Glomerular visceral epithelial cell (primary cell): ENCODE measurements around the gene OTUD1.
A peak's percentile ranks its signal among the peaks of the same experiment; 100 is the strongest.

Experiments used
- DNase-seq: peaks from one replicate; pipeline ENCODE4 v3.0.0-alpha.2; 2016; ENCODE audit errors: extremely low spot score

The OTUD1 gene

DNA sequence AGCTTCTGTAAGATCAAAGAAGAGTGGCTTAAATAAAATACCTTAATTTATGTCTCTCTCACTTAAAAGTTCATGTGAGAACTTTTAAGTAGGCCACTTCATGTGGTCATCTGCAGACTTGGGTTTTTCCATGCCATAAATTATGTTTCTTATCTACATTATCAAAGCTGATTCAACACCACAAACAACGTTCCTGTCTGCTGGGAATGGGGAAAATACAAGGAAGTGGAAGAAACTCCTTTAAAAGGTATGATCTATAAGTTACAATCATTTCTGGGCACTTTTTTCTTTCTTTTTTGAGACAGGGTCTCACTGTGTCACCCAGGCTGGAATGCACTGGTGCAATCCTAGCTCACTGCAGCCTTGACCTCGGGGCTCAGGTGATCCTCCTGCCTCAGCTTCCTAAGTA is 16.9 kb upstream of the OTUD1 start:
- no peak for DNase-seq

DNA sequence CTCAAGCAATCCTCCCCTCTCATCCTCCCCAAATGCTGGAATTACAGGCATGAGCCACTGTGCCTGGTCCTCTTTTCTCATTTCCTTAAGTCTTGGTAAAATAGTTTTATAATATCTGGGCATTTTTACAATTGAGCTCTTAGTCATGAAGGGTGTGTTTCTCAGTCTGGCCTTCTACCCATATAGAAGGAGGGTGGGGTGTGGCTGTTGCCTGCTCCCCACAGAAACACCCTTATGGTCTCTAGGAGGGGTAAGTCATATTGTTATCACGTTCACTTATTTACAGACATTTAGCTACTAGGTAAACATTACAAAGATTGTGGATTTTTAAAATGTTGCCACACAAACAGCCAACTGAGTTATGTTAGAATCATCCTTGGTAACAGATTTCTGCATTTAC is 6.7 kb upstream of the OTUD1 start:
- DNase-seq: no peak

DNA sequence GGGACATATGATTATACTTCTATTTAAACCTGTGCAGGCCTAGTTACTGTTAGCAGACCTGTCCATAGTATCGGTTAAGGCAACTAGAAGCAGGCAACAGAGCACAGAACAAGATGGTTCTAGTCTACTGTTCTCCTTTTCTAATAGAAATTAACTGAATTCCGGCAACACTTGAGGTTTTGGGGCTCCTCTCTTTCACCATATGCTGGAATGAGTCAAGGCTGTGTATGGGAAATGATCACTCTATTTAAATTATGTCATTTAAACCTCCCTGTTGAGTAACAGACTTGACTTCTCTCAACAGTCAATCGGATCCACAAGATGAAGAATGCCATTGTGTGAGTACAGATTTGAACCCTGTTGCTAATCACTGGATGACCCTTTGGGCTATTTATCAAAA is 6.2 kb upstream of the OTUD1 start:
- no peak for DNase-seq

DNA sequence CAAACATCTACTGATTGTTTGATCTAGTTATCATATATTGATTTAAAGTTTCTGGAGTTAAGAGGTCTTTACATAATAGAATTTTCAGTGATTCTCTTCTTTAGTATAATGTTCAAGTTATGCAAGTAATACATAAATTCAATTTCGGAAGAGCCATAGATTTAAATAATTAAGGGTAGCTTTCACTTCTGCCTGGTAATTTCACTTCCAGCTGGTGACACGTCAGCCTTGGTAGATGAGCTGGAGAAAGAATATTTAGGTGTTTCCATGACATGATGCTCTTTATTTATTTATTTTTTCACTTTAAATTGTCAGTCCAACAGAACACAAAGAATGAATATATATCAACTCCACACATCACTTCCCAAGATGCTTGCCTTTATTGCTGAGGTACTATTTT is 5.2 kb upstream of the OTUD1 start:
- DNase-seq: no peak

DNA sequence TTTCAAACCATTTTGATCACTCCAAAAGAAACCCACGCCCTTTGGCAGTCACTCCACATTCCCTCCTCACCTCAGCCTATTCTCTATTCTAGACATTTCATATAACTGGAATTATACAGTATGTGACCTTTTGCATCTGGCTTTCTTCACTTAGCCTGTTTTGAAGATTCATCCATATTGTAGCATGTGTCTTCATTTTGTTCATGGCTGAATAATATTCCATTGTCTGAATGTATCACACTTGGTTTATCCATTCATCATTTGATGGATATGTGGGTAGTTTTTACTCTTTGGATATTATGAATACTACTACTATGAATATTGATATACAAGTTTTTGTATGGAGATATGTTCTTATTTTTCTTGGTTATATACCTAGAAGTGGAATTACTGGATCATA is 3.5 kb upstream of the OTUD1 start:
- DNase-seq: no peak

DNA sequence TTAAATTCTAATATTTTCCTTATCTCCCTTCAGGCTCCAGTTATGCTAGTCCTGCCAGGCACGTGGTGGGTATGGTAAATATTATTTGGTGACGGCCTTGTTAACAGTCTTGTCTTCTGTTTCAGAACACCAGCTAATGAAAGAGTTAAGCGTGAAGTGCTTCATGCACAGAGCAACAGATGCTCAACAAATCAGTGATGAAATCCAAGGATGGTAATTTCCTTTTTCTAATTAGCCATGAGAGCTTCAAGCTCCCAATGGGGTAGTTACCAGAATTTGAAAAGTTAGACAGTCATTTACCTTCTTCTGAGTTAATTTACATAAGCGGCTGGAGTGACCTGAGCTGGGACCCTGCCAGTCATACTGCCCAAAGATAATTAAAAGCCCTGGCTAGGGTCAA is 1.9 kb upstream of the OTUD1 start:
- no peak for DNase-seq

DNA sequence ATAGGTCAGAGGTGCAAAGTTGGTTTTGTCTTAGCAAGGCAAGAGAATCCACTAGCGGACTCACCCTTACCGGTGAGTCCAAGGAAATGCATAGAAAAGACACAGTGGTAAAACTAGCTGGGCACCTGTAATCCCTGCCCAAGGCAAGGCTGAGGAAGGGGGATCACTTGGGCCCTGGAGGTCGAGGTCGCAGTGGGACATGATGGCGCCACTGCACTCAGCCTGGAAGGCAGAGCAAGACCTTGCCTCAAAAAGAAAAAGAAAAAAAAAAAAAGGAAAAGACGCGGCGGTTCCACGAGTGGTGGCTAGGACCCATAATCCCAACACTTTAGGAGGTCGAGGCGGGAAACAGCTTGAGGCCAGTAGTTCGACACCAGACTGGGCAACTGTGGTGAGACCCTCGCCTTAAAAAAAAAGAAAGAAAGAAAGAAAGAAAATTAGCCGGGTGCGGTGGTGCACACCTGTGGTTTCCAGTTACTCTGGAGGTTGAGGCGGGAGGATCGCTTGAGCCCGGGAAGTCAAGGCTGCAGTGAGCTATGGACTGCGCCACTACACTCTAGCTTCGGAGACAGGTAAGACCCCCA is 820 bp upstream of the OTUD1 start:
- DNase-seq: no peak

DNA sequence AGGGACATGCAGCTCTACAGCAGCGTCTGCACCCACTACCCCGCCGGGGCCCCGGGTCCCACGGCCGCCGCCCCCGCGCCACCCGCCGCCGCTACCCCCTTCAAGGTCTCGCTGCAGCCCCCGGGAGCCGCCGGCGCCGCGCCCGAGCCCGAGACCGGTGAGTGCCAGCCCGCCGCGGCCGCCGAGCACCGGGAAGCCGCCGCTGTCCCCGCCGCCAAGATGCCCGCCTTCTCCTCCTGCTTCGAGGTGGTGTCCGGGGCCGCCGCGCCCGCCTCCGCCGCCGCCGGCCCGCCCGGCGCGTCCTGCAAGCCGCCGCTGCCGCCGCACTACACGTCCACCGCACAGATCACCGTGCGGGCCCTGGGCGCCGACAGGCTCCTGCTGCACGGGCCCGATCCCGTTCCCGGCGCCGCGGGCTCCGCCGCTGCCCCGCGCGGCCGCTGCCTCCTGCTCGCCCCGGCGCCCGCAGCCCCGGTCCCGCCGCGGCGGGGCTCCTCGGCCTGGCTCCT is 631 bp downstream of the OTUD1 start:
- DNase-seq: peak; percentile 23

DNA sequence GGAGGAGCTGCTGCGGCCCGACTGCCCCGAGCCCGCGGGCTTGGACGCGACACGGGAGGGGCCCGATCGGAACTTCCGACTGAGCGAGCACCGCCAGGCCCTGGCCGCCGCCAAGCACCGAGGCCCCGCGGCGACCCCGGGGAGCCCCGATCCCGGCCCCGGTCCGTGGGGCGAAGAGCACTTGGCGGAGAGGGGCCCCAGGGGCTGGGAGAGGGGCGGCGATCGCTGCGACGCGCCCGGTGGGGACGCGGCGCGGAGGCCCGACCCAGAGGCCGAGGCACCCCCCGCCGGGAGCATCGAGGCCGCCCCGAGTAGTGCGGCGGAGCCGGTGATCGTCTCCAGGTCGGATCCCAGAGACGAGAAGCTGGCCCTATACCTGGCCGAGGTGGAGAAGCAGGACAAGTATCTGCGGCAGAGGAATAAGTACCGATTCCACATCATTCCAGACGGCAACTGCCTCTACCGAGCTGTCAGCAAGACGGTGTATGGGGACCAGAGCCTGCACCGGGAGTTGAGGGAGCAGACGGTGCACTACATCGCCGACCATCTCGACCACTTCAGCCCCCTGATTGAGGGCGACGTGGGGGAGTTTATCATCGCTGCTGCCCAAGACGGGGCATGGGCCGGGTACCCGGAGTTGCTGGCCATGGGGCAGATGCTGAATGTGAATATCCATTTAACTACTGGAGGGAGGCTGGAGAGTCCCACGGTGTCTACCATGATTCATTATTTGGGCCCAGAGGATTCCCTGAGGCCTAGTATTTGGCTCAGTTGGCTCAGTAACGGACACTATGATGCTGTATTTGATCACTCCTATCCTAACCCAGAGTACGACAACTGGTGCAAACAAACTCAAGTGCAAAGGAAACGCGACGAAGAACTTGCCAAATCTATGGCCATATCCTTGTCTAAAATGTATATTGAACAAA is 1.4 kb downstream of the OTUD1 start:
- DNase-seq: peak; percentile 22

DNA sequence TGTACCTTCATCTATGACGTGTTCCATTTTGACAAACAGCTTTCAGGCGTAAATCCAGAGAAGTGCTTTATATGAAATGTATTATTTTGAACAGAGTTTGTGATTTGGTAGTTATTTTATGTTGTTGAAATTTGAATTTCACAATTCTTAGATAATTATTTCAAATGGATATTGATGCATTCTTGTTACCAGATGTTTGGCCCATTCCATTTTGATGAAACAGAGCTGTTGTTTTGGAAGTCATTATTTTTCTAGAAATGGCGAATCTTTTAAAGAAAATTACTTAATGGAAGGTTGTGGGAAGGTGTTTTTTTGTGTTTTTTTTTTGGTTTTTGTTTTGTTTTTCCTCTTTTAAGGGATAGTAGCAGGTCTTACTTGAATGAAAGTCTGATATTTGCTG is 2.4 kb downstream of the OTUD1 start:
- no peak for DNase-seq

DNA sequence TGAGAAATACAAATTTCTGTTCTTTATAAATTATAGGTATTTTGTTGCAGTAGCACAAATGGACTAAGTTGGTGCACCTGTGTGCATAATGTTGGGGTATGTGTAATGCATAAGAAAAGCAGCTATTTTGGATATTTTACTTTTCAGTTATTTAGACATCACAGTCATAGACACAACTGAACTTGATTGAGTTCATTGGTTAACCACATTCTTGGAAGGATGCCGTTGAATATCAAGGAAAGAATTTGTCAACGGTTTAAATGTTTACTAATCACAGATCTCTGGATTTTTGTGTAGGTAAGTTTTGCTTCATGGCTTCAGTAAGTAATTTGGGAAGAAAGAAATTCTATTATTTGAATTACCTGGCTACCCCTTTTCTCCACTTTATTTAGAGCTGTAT is 4.1 kb downstream of the OTUD1 start:
- peak; percentile 23 for DNase-seq

DNA sequence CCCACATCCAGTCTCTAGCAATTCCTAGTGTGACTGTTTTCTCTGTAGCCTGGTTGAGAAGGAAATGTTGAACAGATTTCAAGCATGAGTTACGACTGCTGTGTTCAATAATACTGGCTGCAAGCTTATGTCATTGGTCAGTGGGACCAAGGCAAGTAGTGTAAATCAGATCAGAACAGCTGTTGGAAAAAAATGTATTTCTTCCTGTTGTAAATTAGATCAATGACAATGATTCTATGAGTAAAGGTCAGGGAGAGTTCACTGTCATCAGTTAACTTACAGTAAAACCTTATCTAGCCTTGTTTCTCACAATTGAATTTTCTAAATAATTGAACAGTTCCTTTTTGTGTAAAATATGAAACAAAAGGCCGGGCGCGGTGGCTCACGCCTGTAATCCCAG is 6.7 kb downstream of the OTUD1 start:
- DNase-seq: no peak

DNA sequence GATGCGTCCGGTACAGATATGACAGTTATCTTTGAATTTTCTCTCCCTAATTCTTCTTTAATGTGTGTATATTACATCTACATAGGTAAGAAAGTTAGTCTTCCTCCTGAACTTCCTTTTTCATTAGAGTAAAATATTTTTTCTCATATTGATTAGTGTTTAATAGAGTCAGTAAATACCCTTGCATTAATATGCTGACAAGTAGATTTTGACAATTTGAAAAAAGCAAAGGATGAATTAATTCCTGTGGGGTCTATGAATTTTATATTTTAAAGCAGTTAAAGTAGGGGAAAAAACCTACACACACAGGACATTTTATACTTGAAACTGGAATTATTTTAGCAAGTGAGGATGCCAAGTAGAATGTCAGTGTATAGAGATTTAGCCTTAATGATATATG is 9.4 kb downstream of the OTUD1 start:
- DNase-seq: no peak

DNA sequence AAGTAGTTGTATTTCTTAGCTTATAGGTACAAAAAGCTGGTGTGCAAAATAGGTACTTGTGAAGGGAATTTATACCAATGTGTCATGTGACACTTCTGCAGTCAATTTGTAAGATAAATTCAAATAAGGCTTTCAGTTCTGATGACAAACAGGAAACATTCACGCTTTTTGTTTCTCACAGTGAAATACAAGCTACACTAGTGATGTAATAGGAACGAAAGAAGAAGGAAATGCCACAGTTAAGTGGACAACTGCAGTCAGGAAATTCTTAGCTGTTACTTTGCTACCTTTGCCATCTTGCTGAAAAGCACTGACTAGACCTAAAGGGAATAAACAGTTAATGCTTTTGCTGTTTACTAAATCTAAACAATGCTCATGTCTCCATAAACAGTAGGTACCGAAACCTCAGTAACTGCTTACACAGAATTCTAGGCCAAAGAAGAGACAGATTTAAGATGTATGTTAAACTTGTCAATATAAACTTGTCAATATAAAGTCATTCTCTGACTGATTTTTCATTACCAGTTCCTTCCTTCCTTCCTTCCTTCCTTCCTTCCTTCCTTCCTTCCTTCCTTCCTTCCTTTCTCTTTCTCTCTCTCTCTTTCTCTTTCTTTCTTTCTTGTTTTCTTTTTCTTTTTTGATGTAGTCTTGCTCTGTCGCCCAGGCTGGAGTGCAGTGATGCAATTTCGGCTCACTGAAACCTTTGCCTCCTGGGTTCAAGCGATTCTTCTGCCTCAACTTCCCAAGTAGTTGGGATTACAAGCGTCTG is 10.1 kb downstream of the OTUD1 start:
- no peak for DNase-seq

DNA sequence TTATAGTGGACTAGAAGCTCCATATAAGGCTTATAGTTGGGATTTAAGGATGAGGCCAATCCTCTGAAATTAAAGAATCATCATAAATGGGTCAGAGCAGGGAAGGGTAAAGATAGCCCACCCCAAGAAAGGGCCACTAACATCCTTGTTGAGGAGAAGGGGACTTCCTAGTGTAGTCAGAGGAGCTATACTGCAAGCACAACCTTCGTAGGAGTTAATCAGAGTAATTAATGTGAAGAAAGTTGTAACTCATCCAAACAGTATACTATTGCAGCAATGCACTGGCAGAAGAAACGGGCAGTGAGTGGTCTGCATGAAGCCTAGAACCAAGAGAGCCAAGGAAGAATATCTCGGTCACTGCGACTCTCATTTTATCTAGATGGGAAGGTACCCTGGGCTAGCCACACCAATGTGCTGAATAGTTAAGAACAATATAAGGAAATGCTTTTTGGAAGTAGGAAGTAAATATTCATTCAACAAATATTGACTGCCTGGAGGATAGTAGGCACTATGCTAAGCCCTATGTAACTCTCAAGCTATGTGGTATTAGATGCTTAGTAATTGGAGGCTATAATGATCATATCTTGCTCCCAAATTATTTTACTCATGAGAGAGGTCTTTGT is 13.3 kb downstream of the OTUD1 start:
- DNase-seq: no peak

DNA sequence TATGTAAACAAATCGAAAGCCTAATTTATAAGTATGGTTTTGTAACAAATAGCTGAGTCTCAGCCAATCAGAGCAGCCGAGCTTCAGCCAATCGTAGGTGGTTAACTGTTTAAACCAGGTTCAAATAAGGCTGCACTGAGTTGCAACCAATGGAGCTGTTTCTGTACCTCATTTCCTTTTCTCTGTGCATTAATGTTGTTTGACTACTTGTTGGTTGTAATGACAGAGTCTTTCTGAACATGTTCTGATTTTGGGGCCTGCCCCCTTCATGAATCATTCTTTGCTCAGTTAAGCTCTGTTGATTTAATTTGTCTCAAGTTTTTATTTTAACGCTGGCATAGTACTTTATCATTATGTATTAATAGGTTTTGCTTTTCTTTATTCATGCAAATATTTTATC is 14.6 kb downstream of the OTUD1 start:
- no peak for DNase-seq

DNA sequence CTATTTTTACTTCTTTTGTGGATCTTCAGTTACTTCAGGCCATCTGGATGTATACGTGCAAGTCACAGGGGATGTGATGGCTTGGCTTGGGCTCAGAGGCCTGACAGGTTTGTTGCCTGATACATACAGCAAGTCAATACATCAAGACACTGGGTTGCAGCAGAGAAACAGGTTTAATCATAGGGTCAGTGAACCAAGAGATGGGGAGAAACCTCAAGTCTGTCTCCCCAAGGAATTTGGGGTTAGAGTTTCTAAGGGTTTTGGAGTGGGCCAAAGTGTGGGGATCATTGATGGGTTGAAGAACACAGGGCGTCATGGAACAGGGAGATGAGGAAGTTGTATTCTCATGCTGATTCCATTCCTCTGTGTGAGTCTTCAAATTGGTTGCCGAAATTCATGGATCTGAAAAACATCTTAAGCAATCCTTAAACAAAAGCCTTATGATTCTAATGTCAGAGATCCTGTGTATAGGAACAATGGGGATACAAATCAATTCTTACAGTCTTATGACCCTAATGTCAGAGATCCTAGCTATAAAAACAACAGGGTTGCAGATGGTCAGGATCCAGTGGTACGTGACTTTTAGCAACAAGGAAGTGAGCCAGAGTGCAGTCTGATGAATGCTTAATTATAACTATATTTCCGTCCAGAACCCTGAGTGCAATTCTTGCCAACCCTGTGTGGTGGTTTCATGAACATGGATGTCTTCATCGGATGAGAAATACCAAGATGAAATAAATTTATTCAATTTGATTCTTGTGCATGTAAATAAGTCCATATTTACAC is 18.9 kb downstream of the OTUD1 start:
- no peak for DNase-seq

DNA sequence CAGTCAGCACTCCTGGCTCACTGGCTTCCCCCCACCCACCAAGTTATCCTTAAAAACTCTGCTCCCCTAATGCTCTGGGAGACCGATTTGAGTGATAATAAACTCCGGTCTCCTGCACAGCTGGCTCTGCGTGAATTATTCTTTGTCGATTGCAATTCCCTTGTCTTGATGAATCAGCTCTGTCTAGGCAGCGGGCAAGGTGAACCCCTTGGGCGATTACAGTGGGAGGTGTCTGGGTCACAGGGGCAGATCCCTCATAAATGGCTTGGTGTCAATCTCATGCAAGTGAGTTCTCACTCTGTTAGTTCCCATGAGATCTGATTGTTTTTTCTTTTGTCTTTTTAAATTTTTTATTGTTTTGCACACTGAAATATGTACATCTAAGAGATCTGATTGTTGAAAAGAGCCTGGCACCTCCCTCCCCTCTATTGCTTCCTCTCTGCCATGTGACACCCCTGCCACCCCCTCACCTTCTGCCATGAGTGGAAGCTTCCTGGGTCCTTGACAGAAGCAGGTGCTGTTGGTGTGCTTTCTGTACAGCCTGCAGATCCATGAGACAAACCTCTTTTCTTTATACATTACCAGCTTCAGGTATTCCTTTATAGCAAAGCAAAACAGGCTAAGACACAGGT is 20.5 kb downstream of the OTUD1 start:
- no peak for DNase-seq

DNA sequence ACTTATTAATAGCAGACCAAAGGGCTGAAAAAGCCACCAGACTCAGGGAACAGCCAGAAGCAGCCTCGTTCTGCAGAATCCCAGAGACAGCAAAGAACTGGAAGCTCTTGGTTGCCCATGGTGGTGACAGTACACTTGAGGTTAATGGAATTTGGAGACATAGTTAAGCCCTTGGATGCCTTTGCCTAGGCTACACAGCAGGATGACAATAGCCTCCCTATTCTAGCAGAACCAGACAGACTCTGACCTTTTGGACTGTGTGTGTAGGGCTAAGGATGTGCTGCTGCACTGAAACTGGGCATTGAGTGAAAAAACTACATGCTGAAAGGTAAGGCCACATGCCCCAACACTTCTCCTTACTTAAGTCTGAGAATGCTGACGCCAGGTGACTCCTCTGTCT is 22.7 kb downstream of the OTUD1 start:
- DNase-seq: no peak

DNA sequence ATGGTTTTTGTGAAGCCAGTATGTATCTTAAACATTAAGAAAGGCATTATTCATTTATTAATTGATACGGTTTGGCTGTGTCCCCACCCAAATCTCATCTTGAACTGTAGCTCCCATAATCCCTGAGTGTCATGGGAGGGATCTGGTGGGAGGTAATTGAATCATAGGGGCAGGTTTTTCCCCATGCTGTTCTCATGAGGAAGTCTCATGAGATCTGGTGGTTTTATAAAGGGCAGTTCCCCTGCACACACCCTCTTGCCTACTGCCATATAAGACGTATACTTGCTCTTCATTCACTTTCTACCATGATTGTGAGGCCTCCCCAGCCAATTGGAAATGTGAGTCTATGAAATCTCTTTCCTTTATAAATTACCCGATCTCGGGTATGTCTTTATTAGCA is 28.1 kb downstream of the OTUD1 start:
- no peak for DNase-seq

DNA sequence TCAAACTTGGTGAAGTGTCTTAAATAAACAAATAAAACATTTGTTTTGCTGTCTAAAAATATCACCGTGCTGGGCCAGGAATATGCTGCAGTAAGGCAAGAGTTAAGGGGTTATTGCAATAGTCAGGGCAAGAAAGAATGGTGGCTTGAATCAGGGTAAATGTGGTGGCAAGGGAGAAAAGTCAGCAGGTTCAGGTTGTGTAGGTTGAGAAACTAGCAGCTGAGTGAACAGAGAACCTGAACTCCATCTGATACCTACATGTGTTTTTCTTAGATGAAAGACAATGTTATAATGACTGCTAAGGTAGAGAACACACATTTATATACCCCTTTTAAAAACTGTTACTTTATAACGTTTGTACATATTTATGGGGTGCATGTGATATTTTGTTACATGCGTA is 28.7 kb downstream of the OTUD1 start:
- DNase-seq: no peak
